RWPE2 (cell line): ENCODE measurements around the gene GINS2.

Experiments used
- ATAC-seq: fragments of 200-7000 bp; cut with Tn5 transposase; 3 replicates; pipeline ENCODE4 v1.9.1; 2021; ENCODE audit warnings: low read depth
- DNase-seq: peaks from one replicate; pipeline ENCODE4 v3.0.0-alpha.2; 2020; ENCODE audit warnings: low spot score
- H3K27ac ChIP-seq: fragments of 450-650 bp; 2 replicates; pipeline ENCODE4 v1.5.1; 2017; ENCODE audit warnings: mild to moderate bottlenecking; ENCODE audit not compliant: poor library complexity, severe bottlenecking
- H3K27me3 ChIP-seq: fragments of 250-450 bp; sonication (Bioruptor Pico); 2 replicates; pipeline ENCODE4 v1.5.1; 2021; ENCODE audit warnings: mild to moderate bottlenecking, moderate library complexity; ENCODE audit not compliant: insufficient read depth, poor library complexity, severe bottlenecking
- H3K36me3 ChIP-seq: fragments of 250-450 bp; sonication (Bioruptor Pico); 2 replicates; pipeline ENCODE4 v1.5.1; 2020; ENCODE audit warnings: low read depth, mild to moderate bottlenecking, moderate library complexity
- H3K4me1 ChIP-seq: fragments of 250-450 bp; sonication (Bioruptor Pico); 2 replicates; pipeline ENCODE4 v1.5.1; 2021; ENCODE audit warnings: mild to moderate bottlenecking, moderate library complexity; ENCODE audit not compliant: insufficient read depth, poor library complexity, severe bottlenecking
- H3K4me3 ChIP-seq: fragments of 250-450 bp; sonication (Bioruptor Pico); 2 replicates; pipeline ENCODE4 v1.5.1; 2021; ENCODE audit warnings: mild to moderate bottlenecking, moderate library complexity; ENCODE audit not compliant: severe bottlenecking
- H3K9me3 ChIP-seq: fragments of 250-450 bp; sonication (Bioruptor Pico); 2 replicates; pipeline ENCODE4 v1.5.1; 2021; ENCODE audit warnings: mild to moderate bottlenecking, moderate library complexity; ENCODE audit not compliant: severe bottlenecking
- TF ChIP-seq, protein P1 (sequence below): fragments of 450-650 bp; IDR thresholded peaks from one replicate; pipeline ENCODE4 v1.5.1; 2017; ENCODE audit warnings: mild to moderate bottlenecking, moderate library complexity; ENCODE audit not compliant: poor library complexity, severe bottlenecking

GINS2 gene

GRCh38 chr16:85707528-85708095 lies 18.9 kb upstream of the GINS2 start:
- Histone ChIP-seq H3K4me1 (no peaks in the 10 kb centered on the region), H3K4me3 (no peak overlapping the region), H3K9me3 (no peaks in the 10 kb centered on the region), H3K27me3 (no peaks in the 10 kb centered on the region), H3K36me3 (peaks cover 79% of the 10 kb centered on the region), H3K27ac (no peak overlapping the region)
- ATAC-seq (no peak; the same call in 1 of the 3 replicates), DNase-seq (peak; percentile 54)
- TF ChIP-seq, protein P1, sequence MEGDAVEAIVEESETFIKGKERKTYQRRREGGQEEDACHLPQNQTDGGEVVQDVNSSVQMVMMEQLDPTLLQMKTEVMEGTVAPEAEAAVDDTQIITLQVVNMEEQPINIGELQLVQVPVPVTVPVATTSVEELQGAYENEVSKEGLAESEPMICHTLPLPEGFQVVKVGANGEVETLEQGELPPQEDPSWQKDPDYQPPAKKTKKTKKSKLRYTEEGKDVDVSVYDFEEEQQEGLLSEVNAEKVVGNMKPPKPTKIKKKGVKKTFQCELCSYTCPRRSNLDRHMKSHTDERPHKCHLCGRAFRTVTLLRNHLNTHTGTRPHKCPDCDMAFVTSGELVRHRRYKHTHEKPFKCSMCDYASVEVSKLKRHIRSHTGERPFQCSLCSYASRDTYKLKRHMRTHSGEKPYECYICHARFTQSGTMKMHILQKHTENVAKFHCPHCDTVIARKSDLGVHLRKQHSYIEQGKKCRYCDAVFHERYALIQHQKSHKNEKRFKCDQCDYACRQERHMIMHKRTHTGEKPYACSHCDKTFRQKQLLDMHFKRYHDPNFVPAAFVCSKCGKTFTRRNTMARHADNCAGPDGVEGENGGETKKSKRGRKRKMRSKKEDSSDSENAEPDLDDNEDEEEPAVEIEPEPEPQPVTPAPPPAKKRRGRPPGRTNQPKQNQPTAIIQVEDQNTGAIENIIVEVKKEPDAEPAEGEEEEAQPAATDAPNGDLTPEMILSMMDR: no peak

- no peak overlapping the region for H3K27ac ChIP-seq
- H3K27me3 ChIP-seq: no peaks in the 10 kb centered on the region
- no peak for ATAC-seq
- DNase-seq: no peak
- no peaks in the 10 kb centered on the region for H3K4me1 ChIP-seq
- no peak overlapping the region for H3K4me3 ChIP-seq
- TF ChIP-seq, protein P1: no peak
- no peaks in the 10 kb centered on the region for H3K9me3 ChIP-seq
- H3K36me3 ChIP-seq: peaks cover 71% of the 10 kb centered on the region
Measured at GRCh38 chr16:85706449-85707034, 17.8 kb upstream of the GINS2 start.

GRCh38 chr16:85704900-85705846 lies 16.4 kb upstream of the GINS2 start:
- Histone ChIP-seq H3K4me1 (no peaks in the 10 kb centered on the region), H3K4me3 (no peak overlapping the region), H3K36me3 (peaks cover 66% of the 10 kb centered on the region), H3K27ac (no peak overlapping the region), H3K9me3 (no peaks in the 10 kb centered on the region), H3K27me3 (no peaks in the 10 kb centered on the region)
- TF ChIP-seq, protein P1: no peak
- DNase-seq (no peak), ATAC-seq (peak; percentile 17; the same call in 1 of the 3 replicates)

- DNase-seq: no peak
- TF ChIP-seq, protein P1: no peak
- H3K4me1 ChIP-seq: peaks cover 7% of the 10 kb centered on the region
- no peaks in the 10 kb centered on the region for H3K27me3 ChIP-seq
- ATAC-seq: no peak
- no peak overlapping the region for H3K27ac ChIP-seq
- H3K36me3 ChIP-seq: peaks cover 54% of the 10 kb centered on the region
- no peaks in the 10 kb centered on the region for H3K9me3 ChIP-seq
- H3K4me3 ChIP-seq: no peak overlapping the region
Measured at GRCh38 chr16:85704011-85704410, 15.3 kb upstream of the GINS2 start.
